ENCODE results near the gene ST8SIA5. TPM values are rescaled to one million over a fixed set of nuclear protein-coding genes. Genes with fewer than 3 reads are reported as not detected.

Gene ST8SIA5
- total RNA-seq, 1 donor from 2014 or later, result 0.20 TPM

- no peak for TF ChIP-seq CTCF (IDR thresholded peaks at IDR 0.05; ENCODE audit: unreplicated experiment)
- Mint-ChIP-seq H3K36me3 (no peaks in the 10 kb centered on the region), H3K27me3 (ENCODE audit: low read depth) (peaks cover 14% of the 10 kb centered on the region), H3K27ac (no peak within 1 kb of the TSS), H3K4me3 (no peak within 1 kb of the TSS), H3K4me1 (no peaks in the 10 kb centered on the region), H3K9me3 (no peaks in the 10 kb centered on the region)
- DNase-seq (ENCODE audit: low spot score in 2 of 2, unreplicated experiment in 2 of 2), result no peak
Observed at GRCh38 chr18:46657115-46657955, 99.5 kb downstream of the ST8SIA5 start, which contains the start of gene LOXHD1. TSS of gene LOXHD1 (minus strand) at chr18:46657220. CDS start at chr18:46657033, 187 bp downstream.

GRCh38 chr18:46656326-46657114 lies 100.3 kb downstream of the ST8SIA5 start:
- no peaks in the 10 kb centered on the region for H3K9me3 Mint-ChIP-seq
- no peak overlapping the region for H3K4me3 Mint-ChIP-seq
- peaks cover 20% of the 10 kb centered on the region for H3K27me3 Mint-ChIP-seq (ENCODE audit: low read depth)
- DNase-seq (ENCODE audit: low spot score in 2 of 2, unreplicated experiment in 2 of 2), result no peak
- H3K27ac Mint-ChIP-seq, result no peak overlapping the region
- H3K4me1 Mint-ChIP-seq, result no peaks in the 10 kb centered on the region
- no peak for TF ChIP-seq CTCF (IDR thresholded peaks at IDR 0.05; ENCODE audit: unreplicated experiment)
- no peaks in the 10 kb centered on the region for H3K36me3 Mint-ChIP-seq

DNA sequence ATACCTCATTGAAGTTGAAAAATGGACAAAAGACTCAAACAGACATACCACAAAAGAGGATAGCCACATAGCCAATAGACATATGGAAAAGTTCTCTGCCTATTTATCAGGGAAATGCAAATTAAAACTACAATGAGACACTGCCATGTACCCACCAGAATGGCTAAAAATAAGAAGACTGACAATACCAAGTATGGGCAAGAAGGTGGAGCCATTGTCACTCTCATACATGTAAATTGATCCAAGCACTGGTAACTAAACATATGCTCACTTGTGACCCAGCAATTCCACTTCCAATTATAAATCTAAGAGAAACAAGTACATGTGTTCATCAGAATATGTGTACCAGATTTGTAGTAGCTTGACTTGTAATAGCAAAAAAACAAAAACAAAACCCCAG lies 104.5 kb downstream of the ST8SIA5 start:
- Mint-ChIP-seq H3K4me1 (no peaks in the 10 kb centered on the region), H3K27me3 (ENCODE audit: low read depth) (peaks cover 41% of the 10 kb centered on the region), H3K27ac (no peak overlapping the region), H3K9me3 (no peaks in the 10 kb centered on the region), H3K36me3 (no peaks in the 10 kb centered on the region), H3K4me3 (no peak overlapping the region)
- DNase-seq (ENCODE audit: low spot score in 2 of 2, unreplicated experiment in 2 of 2), result no peak
- TF ChIP-seq CTCF (IDR thresholded peaks at IDR 0.05; ENCODE audit: unreplicated experiment), result no peak

- H3K36me3 Mint-ChIP-seq, result no peaks in the 10 kb centered on the region
- H3K4me1 Mint-ChIP-seq, result no peaks in the 10 kb centered on the region
- no peak for DNase-seq (ENCODE audit: low spot score in 2 of 2, unreplicated experiment in 2 of 2)
- no peak for TF ChIP-seq CTCF (IDR thresholded peaks at IDR 0.05; ENCODE audit: unreplicated experiment)
- no peak overlapping the region for H3K27ac Mint-ChIP-seq
- no peak overlapping the region for H3K4me3 Mint-ChIP-seq
- H3K27me3 Mint-ChIP-seq (ENCODE audit: low read depth), result peaks cover 54% of the 10 kb centered on the region
- no peaks in the 10 kb centered on the region for H3K9me3 Mint-ChIP-seq
Observed at GRCh38 chr18:46650681-46651080, 106.2 kb downstream of the ST8SIA5 start.

- no peak for TF ChIP-seq CTCF (IDR thresholded peaks at IDR 0.05; ENCODE audit: unreplicated experiment)
- no peaks in the 10 kb centered on the region for H3K36me3 Mint-ChIP-seq
- no peaks in the 10 kb centered on the region for H3K9me3 Mint-ChIP-seq
- peaks cover 64% of the 10 kb centered on the region for H3K27me3 Mint-ChIP-seq (ENCODE audit: low read depth)
- H3K27ac Mint-ChIP-seq, result no peak overlapping the region
- H3K4me1 Mint-ChIP-seq, result no peaks in the 10 kb centered on the region
- no peak overlapping the region for H3K4me3 Mint-ChIP-seq
- no peak for DNase-seq (ENCODE audit: low spot score in 2 of 2, unreplicated experiment in 2 of 2)
Observed at GRCh38 chr18:46649071-46649862, 107.6 kb downstream of the ST8SIA5 start.
